Neuronal stem cell (in vitro differentiated cells): Measurements from ENCODE around the gene GBP6.
"Not testable (repeated sequence)": the region's sequence is repeated elsewhere in the genome, so short reads cannot be mapped to it uniquely, and the experiment has no call there.

Experiments used
- DNase-seq: peaks from one replicate; pipeline ENCODE4 v3.0.0-alpha.2; 2013; ENCODE audit warnings: low spot score
- H2AFZ ChIP-seq: one replicate; pipeline ENCODE4 v1.6.1; 2013; ENCODE audit warnings: mild to moderate bottlenecking, low read length, inconsistent platforms
- H2AK5ac ChIP-seq: 2 replicates; pipeline ENCODE4 v1.6.1; 2013; ENCODE audit warnings: low read depth, mild to moderate bottlenecking, inconsistent platforms, low read length, moderate library complexity, mixed read lengths
- H2BK120ac ChIP-seq: 2 replicates; pipeline ENCODE4 v1.6.1; 2013; ENCODE audit warnings: low read depth, mild to moderate bottlenecking, inconsistent platforms, low read length, moderate library complexity, mixed read lengths
- H2BK12ac ChIP-seq: one replicate; pipeline ENCODE4 v1.6.1; 2013; ENCODE audit warnings: low read length, inconsistent platforms
- H2BK15ac ChIP-seq: 2 replicates; pipeline ENCODE4 v1.6.1; 2013; ENCODE audit warnings: mild to moderate bottlenecking, low read length, inconsistent platforms, mixed read lengths
- H2BK5ac ChIP-seq: one replicate; pipeline ENCODE4 v1.6.1; 2013; ENCODE audit warnings: inconsistent platforms, mild to moderate bottlenecking, low read length, moderate library complexity
- H3K14ac ChIP-seq: one replicate; pipeline ENCODE4 v1.6.1; 2013; ENCODE audit warnings: low read length, inconsistent platforms
- H3K18ac ChIP-seq: 2 replicates; pipeline ENCODE4 v1.6.1; 2013; ENCODE audit warnings: low read length, inconsistent platforms
- H3K23ac ChIP-seq: 2 replicates; pipeline ENCODE4 v1.6.1; 2013; ENCODE audit warnings: low read depth, mild to moderate bottlenecking, mixed read lengths, low read length, inconsistent platforms; ENCODE audit not compliant: poor library complexity
- H3K27ac ChIP-seq: replicated peaks from 3 replicates; pipeline ENCODE4 v1.5.1; 2013; ENCODE audit warnings: low read length, inconsistent platforms
- H3K27me3 ChIP-seq, 3 experiments: 2 replicates each; pipeline ENCODE4 v1.6.1; 2013; ENCODE audit warnings: low read length in 3 of 3, mild to moderate bottlenecking in 2 of 3, inconsistent platforms in 1 of 3, low read depth in 1 of 3, mixed read lengths in 1 of 3, moderate library complexity in 1 of 3; ENCODE audit not compliant: control insufficient read depth in 3 of 3, insufficient read depth in 3 of 3
- H3K36me3 ChIP-seq, 2 donors: replicated peaks in 1 of 2; 2 replicates each; pipeline ENCODE4 v1.6.1; 2013; ENCODE audit warnings: low read length in 2 of 2; ENCODE audit not compliant: control insufficient read depth in 2 of 2, insufficient read depth in 2 of 2
- H3K4ac ChIP-seq: 2 replicates; pipeline ENCODE4 v1.6.1; 2013; ENCODE audit warnings: inconsistent platforms, mild to moderate bottlenecking, low read length, moderate library complexity
- H3K4me1 ChIP-seq, 2 donors: 1 replicate in 1 of 2; 2 replicates in 1 of 2; pipeline ENCODE4 v1.6.1; 2013; ENCODE audit warnings: low read length in 2 of 2, low read depth in 1 of 2; ENCODE audit not compliant: control insufficient read depth in 2 of 2, insufficient read depth in 1 of 2
- H3K4me2 ChIP-seq: one replicate; pipeline ENCODE4 v1.6.1; 2013; ENCODE audit warnings: mild to moderate bottlenecking, low read length, inconsistent platforms; ENCODE audit not compliant: insufficient read depth, poor library complexity, severe bottlenecking
- H3K4me3 ChIP-seq, 2 donors: 2 replicates each; pipeline ENCODE4 v1.5.1; 2013; ENCODE audit warnings: low read length in 2 of 2, mild to moderate bottlenecking in 2 of 2, inconsistent platforms in 1 of 2, moderate library complexity in 1 of 2
- H3K79me1 ChIP-seq: one replicate; pipeline ENCODE4 v1.6.1; 2013; ENCODE audit warnings: low read depth, mild to moderate bottlenecking, inconsistent platforms, low read length, moderate library complexity
- H3K9ac ChIP-seq: one replicate; pipeline ENCODE4 v1.6.1; 2013; ENCODE audit warnings: mild to moderate bottlenecking, low read depth, low read length, inconsistent platforms; ENCODE audit not compliant: poor library complexity
- H3K9me3 ChIP-seq, 2 donors: replicated peaks in 1 of 2; 2 replicates each; pipeline versions ENCODE3 to v1.6.1; 2013; ENCODE audit warnings: low read length in 2 of 2, mild to moderate bottlenecking in 2 of 2, inconsistent platforms in 1 of 2, low read depth in 1 of 2, mixed read lengths in 1 of 2, moderate library complexity in 1 of 2; ENCODE audit not compliant: control insufficient read depth in 2 of 2, insufficient read depth in 1 of 2
- H4K8ac ChIP-seq: one replicate; pipeline ENCODE4 v1.6.1; 2013; ENCODE audit warnings: low read depth, mild to moderate bottlenecking, inconsistent platforms, low read length, moderate library complexity
- H4K91ac ChIP-seq: one replicate; pipeline ENCODE4 v1.6.1; 2013; ENCODE audit warnings: low read length, low read depth, mild to moderate bottlenecking, inconsistent platforms; ENCODE audit not compliant: poor library complexity
- WGBS, 2 donors: extraction: QIAGEN DNeasy Blood & Tissue Kit; methylation state at CpG; one replicate each; pipeline ENCODE4 v1.1.7; 2013; ENCODE audit warnings: missing lambda C conversion rate in 2 of 2, mixed read lengths in 1 of 2; ENCODE audit not compliant: insufficient read length in 2 of 2, insufficient replicate concordance in 1 of 2; ENCODE audit errors: extremely low coverage in 2 of 2; 5-methylcytosine and 5-hydroxymethylcytosine counted together

GBP6 gene

DNA sequence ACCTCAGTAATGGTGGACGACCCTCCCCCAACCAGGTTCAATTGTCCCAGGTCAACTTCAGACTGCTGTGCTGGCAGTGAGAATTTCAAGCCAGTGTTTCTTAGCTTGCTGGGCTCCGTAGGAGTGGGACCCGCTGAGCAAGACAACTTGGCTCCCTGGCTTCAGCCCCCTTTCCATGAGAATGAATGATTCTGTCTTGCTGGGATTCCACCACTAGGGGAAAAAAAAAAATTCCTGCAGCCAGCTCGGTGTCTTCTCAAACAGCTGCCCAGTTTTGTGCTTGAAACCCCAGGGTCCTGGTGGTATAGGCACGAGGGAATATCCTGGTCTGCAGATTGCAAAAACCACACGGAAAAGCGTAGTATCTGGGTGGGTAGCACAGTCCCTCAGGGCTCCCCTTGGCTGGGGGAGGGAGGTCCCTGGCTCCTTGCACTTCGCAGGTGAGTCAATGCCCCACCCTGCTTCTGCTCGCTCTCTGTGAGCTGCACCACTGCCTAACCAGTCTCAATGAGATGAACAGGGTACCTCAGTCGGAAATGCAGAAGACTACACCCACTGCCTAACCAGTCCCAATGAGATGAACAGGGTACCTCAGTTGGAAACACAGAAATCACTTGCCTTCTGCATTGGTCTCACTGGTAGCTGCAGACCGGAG, 41.5 kb downstream of the GBP6 start:
- H2BK120ac ChIP-seq, result no peak overlapping the region
- no peak overlapping the region for H3K4ac ChIP-seq
- H3K18ac ChIP-seq, result no peak overlapping the region
- H2BK12ac ChIP-seq, result no peak overlapping the region
- H3K79me1 ChIP-seq, result no peaks in the 10 kb centered on the region
- H3K9ac ChIP-seq, result peak overlapping the region; percentile 13
- WGBS, 2 donors, result no CpG with 5 or more reads among the region's 11 CpGs
- no peak overlapping the region for H3K23ac ChIP-seq
- no peaks in the 10 kb centered on the region for H3K36me3 ChIP-seq
- no peaks in the 10 kb centered on the region for H3K4me1 ChIP-seq
- H3K9me3 ChIP-seq, result no peaks in the 10 kb centered on the region
- H4K91ac ChIP-seq, result no peak overlapping the region
- no peak overlapping the region for H4K8ac ChIP-seq
- H2BK5ac ChIP-seq, result no peak overlapping the region
- H3K4me2 ChIP-seq, result no peak overlapping the region
- H2AFZ ChIP-seq, result no peak overlapping the region
- no peak overlapping the region for H2BK15ac ChIP-seq
- H3K27me3 ChIP-seq, result no peaks in the 10 kb centered on the region
- no peak for DNase-seq
- no peak overlapping the region for H2AK5ac ChIP-seq
- no peak overlapping the region for H3K14ac ChIP-seq
- H3K4me3 ChIP-seq, result no peak overlapping the region
- no peak overlapping the region for H3K27ac ChIP-seq

- Histone ChIP-seq H3K4me3 (no peak overlapping the region), H3K4me1 (no peaks in the 10 kb centered on the region), H3K14ac (no peak overlapping the region), H2BK120ac (no peak overlapping the region), H2BK5ac (no peak overlapping the region), H3K27me3 (no peaks in the 10 kb centered on the region), H3K36me3 (no peaks in the 10 kb centered on the region), H2AFZ (no peak overlapping the region), H3K4me2 (no peak overlapping the region), H2BK12ac (no peak overlapping the region), H3K9me3 (no peaks in the 10 kb centered on the region), H3K27ac (no peak overlapping the region), H2BK15ac (no peak overlapping the region), H3K18ac (no peak overlapping the region), H4K8ac (no peak overlapping the region), H3K9ac (no peak overlapping the region), H3K23ac (no peak overlapping the region), H2AK5ac (no peak overlapping the region), H4K91ac (no peak overlapping the region), H3K79me1 (no peaks in the 10 kb centered on the region), H3K4ac (no peak overlapping the region)
- DNase-seq, result no peak
- no CpG with 5 or more reads among the region's 1 CpG for WGBS, 2 donors
Measured at GRCh38 chr1:89407360-89407759, 43.5 kb downstream of the GBP6 start.

DNA sequence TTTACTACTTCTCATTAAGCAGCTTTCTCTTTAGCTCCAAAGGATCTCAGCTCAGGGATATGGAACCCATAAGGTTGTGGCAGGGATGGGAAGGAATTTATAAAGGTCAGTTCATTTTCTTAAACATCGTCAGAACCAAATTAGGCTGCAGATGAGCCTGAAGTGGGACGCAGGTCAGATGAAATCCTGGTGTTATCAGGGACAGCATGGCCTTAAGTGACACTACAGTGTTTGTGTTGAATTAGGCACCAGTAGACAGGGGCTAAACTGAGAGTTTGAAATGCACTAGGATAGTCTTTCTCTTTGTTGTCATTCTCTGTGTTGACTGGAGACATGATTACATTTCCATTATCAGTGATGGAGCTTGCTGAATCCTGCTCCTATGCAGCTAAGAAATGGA, 43.9 kb downstream of the GBP6 start:
- WGBS, 2 donors, result no CpG with 5 or more reads among the region's 2 CpGs
- not testable (repeated sequence) for H3K4me2 ChIP-seq, H4K8ac ChIP-seq, H3K23ac ChIP-seq, H3K4me1 ChIP-seq, H2AFZ ChIP-seq, H2AK5ac ChIP-seq, H3K27me3 ChIP-seq, H3K79me1 ChIP-seq, H3K9me3 ChIP-seq, H2BK120ac ChIP-seq, H3K9ac ChIP-seq, H2BK15ac ChIP-seq, H3K4me3 ChIP-seq, H3K4ac ChIP-seq, H3K36me3 ChIP-seq, H3K18ac ChIP-seq, H2BK12ac ChIP-seq, H3K27ac ChIP-seq, H4K91ac ChIP-seq, H3K14ac ChIP-seq, H2BK5ac ChIP-seq, DNase-seq

DNA sequence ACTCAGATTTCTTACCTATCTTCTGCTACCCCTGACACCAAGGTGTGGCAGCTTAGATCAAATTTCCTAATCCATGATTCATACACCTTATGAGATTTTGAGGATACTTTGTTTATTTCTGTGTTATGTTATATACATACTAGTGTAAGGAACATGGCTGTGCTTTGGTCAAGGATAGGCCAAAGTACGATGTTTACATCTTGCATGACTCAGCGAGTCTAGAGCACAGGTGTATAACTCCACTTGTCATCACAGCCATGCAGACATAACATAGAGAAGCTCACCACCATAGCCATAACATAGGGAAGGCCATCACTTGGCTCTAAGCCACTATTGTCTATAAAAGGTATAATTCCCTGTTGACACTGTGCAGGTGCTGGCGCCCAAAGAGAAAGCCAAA, 61.2 kb downstream of the GBP6 start:
- no peak overlapping the region for H3K18ac ChIP-seq
- no peaks in the 10 kb centered on the region for H3K9me3 ChIP-seq
- no peaks in the 10 kb centered on the region for H3K79me1 ChIP-seq
- H2BK120ac ChIP-seq, result no peak overlapping the region
- H3K27ac ChIP-seq, result no peak overlapping the region
- no peak overlapping the region for H3K14ac ChIP-seq
- no peaks in the 10 kb centered on the region for H3K36me3 ChIP-seq
- no peak overlapping the region for H3K4me2 ChIP-seq
- no peak overlapping the region for H3K9ac ChIP-seq
- no peak overlapping the region for H2BK15ac ChIP-seq
- H2BK5ac ChIP-seq, result no peak overlapping the region
- H3K23ac ChIP-seq, result no peak overlapping the region
- H4K91ac ChIP-seq, result no peak overlapping the region
- H2BK12ac ChIP-seq, result no peak overlapping the region
- no peak overlapping the region for H2AFZ ChIP-seq
- no CpG with 5 or more reads among the region's 3 CpGs for WGBS, 2 donors
- H3K27me3 ChIP-seq, result no peaks in the 10 kb centered on the region
- H4K8ac ChIP-seq, result no peak overlapping the region
- no peak for DNase-seq
- H2AK5ac ChIP-seq, result no peak overlapping the region
- peaks cover 0 to 3% of the 10 kb centered on the region in 2 donors for H3K4me1 ChIP-seq
- H3K4me3 ChIP-seq, result no peak overlapping the region
- no peak overlapping the region for H3K4ac ChIP-seq
